ENCODE data around the gene DEPP1.

- TF ChIP-seq CTCF (IDR thresholded peaks at IDR 0.05) = no peak
- TF ChIP-seq POLR2A (IDR thresholded peaks at IDR 0.05) = no peak
These were observed 17.4 kb downstream of the DEPP1 start for GRCh38 chr10:44961230-44961571.
